MM.1S (cell line): ENCODE results near the gene RPS6KA3.

Experiments used
- DNase-seq: peaks from one replicate; pipeline ENCODE4 v3.0.0-alpha.2; 2015
- H2AFZ ChIP-seq: fragments of 300-600 bp; sonication (generic); 2 replicates; pipeline ENCODE4 v1.6.0; 2016; ENCODE audit warnings: antibody characterized with exemption, low read length
- H3F3A ChIP-seq: fragments of 300-600 bp; sonication (generic); 2 replicates; pipeline ENCODE4 v1.6.1; 2016; ENCODE audit warnings: mild to moderate bottlenecking, antibody characterized with exemption, low read length, moderate library complexity, mixed read lengths; ENCODE audit not compliant: insufficient read depth
- H3K27ac ChIP-seq: fragments of 300-600 bp; sonication (generic); 2 replicates; pipeline ENCODE4 v1.5.1; 2016; ENCODE audit warnings: mild to moderate bottlenecking, low read length
- H3K27me3 ChIP-seq: fragments of 300-600 bp; sonication (generic); replicated peaks from 2 replicates; pipeline ENCODE4 v1.6.0; 2016; ENCODE audit warnings: low read length; ENCODE audit not compliant: insufficient read depth
- H3K36me3 ChIP-seq: fragments of 300-600 bp; sonication (generic); replicated peaks from 2 replicates; pipeline ENCODE4 v1.6.1; 2016; ENCODE audit warnings: mild to moderate bottlenecking, low read length, mixed read lengths; ENCODE audit not compliant: insufficient read depth
- H3K4me1 ChIP-seq: fragments of 300-600 bp; sonication (generic); 2 replicates; pipeline ENCODE4 v1.6.1; 2016; ENCODE audit warnings: low read length, mixed read lengths
- H3K4me2 ChIP-seq: fragments of 300-600 bp; sonication (generic); 2 replicates; pipeline ENCODE4 v1.6.0; 2016; ENCODE audit warnings: low read depth, low read length
- H3K4me3 ChIP-seq: fragments of 300-600 bp; sonication (generic); 2 replicates; pipeline ENCODE4 v1.5.1; 2016; ENCODE audit warnings: low read length, mixed read lengths
- H3K79me2 ChIP-seq: fragments of 300-600 bp; sonication (generic); 2 replicates; pipeline ENCODE4 v1.6.1; 2016; ENCODE audit warnings: mixed run types, low read length, mixed read lengths
- H3K9ac ChIP-seq: fragments of 300-600 bp; sonication (generic); 2 replicates; pipeline ENCODE4 v1.6.1; 2016; ENCODE audit warnings: low read length, mixed read lengths
- H3K9me2 ChIP-seq: fragments of 300-600 bp; sonication (generic); replicated peaks from 2 replicates; pipeline ENCODE4 v1.6.1; 2016; ENCODE audit warnings: mild to moderate bottlenecking, low read length, mixed read lengths; ENCODE audit not compliant: insufficient read depth
- H3K9me3 ChIP-seq: fragments of 300-600 bp; sonication (generic); replicated peaks from 2 replicates; pipeline ENCODE4 v1.6.1; 2016; ENCODE audit warnings: mild to moderate bottlenecking, low read length, mixed read lengths; ENCODE audit not compliant: insufficient read depth
- H4K20me1 ChIP-seq: fragments of 300-600 bp; sonication (generic); 2 replicates; pipeline ENCODE4 v1.6.1; 2016; ENCODE audit warnings: mild to moderate bottlenecking, low read length, moderate library complexity, mixed read lengths; ENCODE audit not compliant: insufficient read depth
- CTCF ChIP-seq: fragments of 300-600 bp; sonication (generic); IDR thresholded peaks from 2 replicates; pipeline ENCODE4 v1.5.1; 2016; ENCODE audit warnings: antibody characterized with exemption, low read length, mixed read lengths
- EZH2 ChIP-seq: fragments of 300-600 bp; sonication (generic); optimal IDR thresholded peaks from 2 replicates; pipeline ENCODE3; 2017; ENCODE audit warnings: low read depth, mild to moderate bottlenecking, antibody characterized with exemption, low read length, mixed read lengths
- EZH2phosphoT487 ChIP-seq: fragments of 300-600 bp; sonication (generic); IDR thresholded peaks from 2 replicates; pipeline ENCODE4 v1.6.1; 2018; ENCODE audit warnings: antibody characterized with exemption, low read length

RPS6KA3 gene

DNA sequence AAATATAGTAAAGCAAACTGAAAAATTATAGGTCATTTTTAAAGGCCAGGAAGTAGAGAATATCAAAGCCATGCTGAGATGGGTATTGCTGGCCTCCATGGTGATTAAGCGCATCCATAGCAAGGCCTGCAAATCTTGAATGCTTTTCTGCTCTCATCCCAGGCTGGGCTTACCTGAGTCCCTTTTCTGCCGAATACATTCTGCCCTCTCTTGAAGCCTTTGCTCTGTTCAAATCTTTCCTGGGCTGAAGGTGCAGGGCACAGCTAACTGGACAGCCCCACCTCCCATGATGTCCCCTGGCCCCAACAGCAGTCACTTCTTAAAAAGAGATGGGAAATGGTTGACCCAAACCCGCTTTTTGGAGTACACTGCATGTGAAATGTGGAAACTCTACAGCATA, 115.0 kb downstream of the RPS6KA3 start:
- Histone ChIP-seq H2AFZ (no peak overlapping the region), H3K36me3 (no peaks in the 10 kb centered on the region), H3K27me3 (no peaks in the 10 kb centered on the region), H3K9me2 (no peaks in the 10 kb centered on the region), H3K27ac (no peak overlapping the region), H3K4me1 (no peaks in the 10 kb centered on the region), H3K9ac (no peak overlapping the region), H3K79me2 (no peaks in the 10 kb centered on the region), H3K9me3 (no peaks in the 10 kb centered on the region), H3K4me2 (no peak overlapping the region), H3F3A (no peaks in the 10 kb centered on the region), H3K4me3 (no peak overlapping the region), H4K20me1 (no peaks in the 10 kb centered on the region)
- TF ChIP-seq CTCF (no peak), EZH2phosphoT487 (no peak), EZH2 (no peak)
- DNase-seq, result no peak

DNA sequence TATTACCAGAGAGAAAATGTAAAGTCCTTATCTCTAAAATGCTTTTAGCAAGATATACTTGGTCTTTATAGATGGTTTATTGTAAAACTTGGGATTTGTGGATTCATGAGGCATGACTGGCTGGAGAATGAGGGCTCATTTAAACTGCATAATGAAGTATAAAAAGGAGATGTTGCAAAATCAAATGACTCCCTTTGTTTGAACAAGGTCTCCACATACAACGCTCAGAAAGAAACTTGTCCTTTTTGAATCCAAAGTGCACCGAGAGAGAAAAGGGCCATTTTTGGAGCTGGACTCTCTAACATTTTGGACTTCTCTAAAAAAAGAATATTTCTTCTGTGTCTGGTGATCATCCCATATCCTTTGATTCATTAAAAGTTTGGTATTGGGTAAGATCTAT, 117.4 kb downstream of the RPS6KA3 start:
- TF ChIP-seq EZH2phosphoT487 (no peak), EZH2 (no peak), CTCF (no peak)
- H3K27me3 ChIP-seq, result no peaks in the 10 kb centered on the region

GRCh38 chrX:20147561-20147960, 119.1 kb downstream of the RPS6KA3 start:
- Histone ChIP-seq H3K9me2 (no peaks in the 10 kb centered on the region), H2AFZ (no peak overlapping the region), H3K36me3 (no peaks in the 10 kb centered on the region), H3F3A (no peaks in the 10 kb centered on the region), H3K27ac (no peak overlapping the region), H3K27me3 (no peaks in the 10 kb centered on the region), H3K9me3 (no peaks in the 10 kb centered on the region), H3K79me2 (no peaks in the 10 kb centered on the region), H3K9ac (no peak overlapping the region), H4K20me1 (no peaks in the 10 kb centered on the region), H3K4me1 (0 out of 2 replicates have a peak, but pooled peaks cover 4% of the 10 kb centered on the region), H3K4me2 (no peak overlapping the region), H3K4me3 (no peak overlapping the region)
- TF ChIP-seq CTCF, result no peak
- no peak for TF ChIP-seq EZH2
- no peak for TF ChIP-seq EZH2phosphoT487
- DNase-seq, result no peak

More for the DNA sequence above, 117.4 kb downstream of the RPS6KA3 start:
- Histone ChIP-seq H4K20me1 (no peaks in the 10 kb centered on the region), H3K9me2 (no peaks in the 10 kb centered on the region), H3K79me2 (no peaks in the 10 kb centered on the region), H3K36me3 (no peaks in the 10 kb centered on the region), H3K9ac (no peak overlapping the region), H3K4me1 (no peaks in the 10 kb centered on the region), H3K4me2 (no peak overlapping the region), H3K4me3 (no peak overlapping the region), H2AFZ (no peak overlapping the region), H3F3A (no peaks in the 10 kb centered on the region), H3K27ac (no peak overlapping the region), H3K9me3 (no peaks in the 10 kb centered on the region)
- DNase-seq, result no peak
